Neutrophil (primary cell): ENCODE results near the gene SPATA6L.
"Not testable (repeated sequence)": the region's sequence is repeated elsewhere in the genome, so short reads cannot be mapped to it uniquely, and the experiment has no call there.

Source experiments
- H3K27ac ChIP-seq: fragments of 200-600 bp; sonication (generic); 2 replicates; pipeline ENCODE4 v1.5.1; 2016; ENCODE audit warnings: mild to moderate bottlenecking, moderate library complexity
- H3K27me3 ChIP-seq: fragments of 200-600 bp; sonication (generic); 2 replicates; pipeline ENCODE4 v1.6.0; 2016; ENCODE audit warnings: mild to moderate bottlenecking
- H3K36me3 ChIP-seq: fragments of 200-600 bp; sonication (generic); 2 replicates; pipeline ENCODE4 v1.5.1; 2017
- H3K4me1 ChIP-seq, 2 experiments: fragments of 200-600 bp in 1 of 2; sonication (generic) in 1 of 2; 1 replicate in 1 of 2; 2 replicates in 1 of 2; pipeline versions ENCODE4 v1.5.1 to v1.6.1; 2013 to 2016; ENCODE audit warnings: low read depth in 1 of 2, low read length in 1 of 2, mild to moderate bottlenecking in 1 of 2, moderate library complexity in 1 of 2; ENCODE audit not compliant: control insufficient read depth in 1 of 2, insufficient read depth in 1 of 2
- H3K4me3 ChIP-seq, 2 experiments: fragments of 200-600 bp in 1 of 2; sonication (generic) in 1 of 2; 1 replicate in 1 of 2; 2 replicates in 1 of 2; pipeline ENCODE4 v1.5.1; 2013 to 2016; ENCODE audit warnings: low read depth in 1 of 2, low read length in 1 of 2, mild to moderate bottlenecking in 1 of 2, moderate library complexity in 1 of 2
- H3K9me3 ChIP-seq: fragments of 200-600 bp; sonication (generic); 2 replicates; pipeline ENCODE4 v1.5.1; 2016
- CTCF ChIP-seq: fragments of 200-600 bp; sonication (generic); IDR thresholded peaks from 2 replicates; pipeline ENCODE4 v1.5.1; 2016; ENCODE audit warnings: antibody characterized with exemption

Gene SPATA6L

GRCh38 chr9:4661165-4661564 lies 5.1 kb downstream of the SPATA6L start:
- no peaks in the 10 kb centered on the region for H3K36me3 ChIP-seq
- TF ChIP-seq CTCF, result no peak
- no peak overlapping the region for H3K4me3 ChIP-seq
- peaks cover 20 to 24% of the 10 kb centered on the region in 2 experiments for H3K4me1 ChIP-seq
- H3K9me3 ChIP-seq, result no peaks in the 10 kb centered on the region
- peaks cover 57% of the 10 kb centered on the region for H3K27me3 ChIP-seq
- H3K27ac ChIP-seq, result no peak overlapping the region

GRCh38 chr9:4660665-4661064 lies 5.6 kb downstream of the SPATA6L start:
- H3K27ac ChIP-seq, H3K36me3 ChIP-seq, H3K4me3 ChIP-seq, H3K9me3 ChIP-seq: not testable (repeated sequence)
- H3K27me3 ChIP-seq, result peaks cover 57% of the 10 kb centered on the region
- peaks cover 16 to 21% of the 10 kb centered on the region in 2 experiments for H3K4me1 ChIP-seq

- Histone ChIP-seq H3K4me1 (peaks cover 9% of the 10 kb centered on the region in 2 experiments), H3K4me3 (no peak overlapping the region), H3K27ac (no peak overlapping the region), H3K27me3 (peaks cover 75% of the 10 kb centered on the region), H3K9me3 (no peaks in the 10 kb centered on the region), H3K36me3 (no peaks in the 10 kb centered on the region)
- no peak for TF ChIP-seq CTCF
Observed at GRCh38 chr9:4657426-4658159, 8.7 kb downstream of the SPATA6L start.

- no peak for TF ChIP-seq CTCF
- Histone ChIP-seq H3K27me3 (peaks cover 75% of the 10 kb centered on the region), H3K4me3 (no peak overlapping the region), H3K36me3 (no peaks in the 10 kb centered on the region), H3K4me1 (peaks cover 3% of the 10 kb centered on the region in 2 experiments), H3K27ac (no peak overlapping the region), H3K9me3 (no peaks in the 10 kb centered on the region)
Observed at GRCh38 chr9:4656621-4657020, 9.7 kb downstream of the SPATA6L start.

- not testable (repeated sequence) for H3K36me3 ChIP-seq, H3K4me1 ChIP-seq, H3K27ac ChIP-seq, H3K4me3 ChIP-seq, H3K9me3 ChIP-seq
- peaks cover 71% of the 10 kb centered on the region for H3K27me3 ChIP-seq
Observed at GRCh38 chr9:4656196-4656595, 10.1 kb downstream of the SPATA6L start.

GRCh38 chr9:4654538-4654937 lies 11.7 kb downstream of the SPATA6L start:
- H3K9me3 ChIP-seq, result no peaks in the 10 kb centered on the region
- no peaks in the 10 kb centered on the region for H3K4me1 ChIP-seq
- TF ChIP-seq CTCF, result no peak
- H3K27me3 ChIP-seq, result peaks cover 69% of the 10 kb centered on the region
- no peak overlapping the region for H3K4me3 ChIP-seq
- no peaks in the 10 kb centered on the region for H3K36me3 ChIP-seq
- no peak overlapping the region for H3K27ac ChIP-seq
